Type B pancreatic cell (in vitro differentiated cells): ENCODE data around the gene AMPH. TPM values are rescaled to one million over a fixed set of nuclear protein-coding genes. Genes with fewer than 3 reads are reported as not detected.

Experiments
- DNase-seq: peaks from one replicate; pipeline ENCODE4 v3.0.0; 2021; ENCODE audit warnings: mixed read lengths; ENCODE audit not compliant: unreplicated experiment; ENCODE audit errors: extremely low spot score
- H3K27ac Mint-ChIP-seq: 2 replicates; pipeline ENCODE4 v1.8.0; 2021; ENCODE audit warnings: mild to moderate bottlenecking, mixed read lengths
- H3K27me3 Mint-ChIP-seq: 2 replicates; pipeline ENCODE4 v1.8.0; 2021; ENCODE audit warnings: mixed read lengths
- H3K36me3 Mint-ChIP-seq: 2 replicates; pipeline ENCODE4 v1.8.0; 2021; ENCODE audit warnings: mixed read lengths
- H3K4me1 Mint-ChIP-seq: one replicate; pipeline ENCODE4 v1.8.0; 2021; ENCODE audit warnings: mixed read lengths; ENCODE audit not compliant: unreplicated experiment
- H3K4me3 Mint-ChIP-seq: 2 replicates; pipeline ENCODE4 v1.8.0; 2021; ENCODE audit warnings: mild to moderate bottlenecking, mixed read lengths
- H3K9me3 Mint-ChIP-seq: 2 replicates; pipeline ENCODE4 v1.8.0; 2021; ENCODE audit warnings: mixed read lengths
- CTCF ChIP-seq: fragments of 200-600 bp; sonication (generic); conservative IDR thresholded peaks from 2 replicates; pipeline ENCODE4 v1.5.0; 2021; ENCODE audit warnings: antibody characterized with exemption, mild to moderate bottlenecking
- total RNA-seq: library from RNA; stranded (reverse); gene quantifications from 2 replicates; pipeline ENCODE4 v1.2.1, GENCODE V29; 2021; ENCODE audit warnings: low replicate concordance

Gene AMPH
- total RNA-seq, 1 donor from 2014 or later = 19.9 TPM

- DNase-seq = no peak
- no peak overlapping the region for H3K27ac Mint-ChIP-seq
- H3K4me3 Mint-ChIP-seq = no peak overlapping the region
- no peaks in the 10 kb centered on the region for H3K4me1 Mint-ChIP-seq
- H3K36me3 Mint-ChIP-seq = no peaks in the 10 kb centered on the region
- no peak for TF ChIP-seq CTCF
- H3K9me3 Mint-ChIP-seq = no peaks in the 10 kb centered on the region
- no peaks in the 10 kb centered on the region for H3K27me3 Mint-ChIP-seq
Observed at GRCh38 chr7:38461887-38462286, 169.3 kb downstream of the AMPH start.

GRCh38 chr7:38453826-38454225 lies 177.3 kb downstream of the AMPH start:
- Mint-ChIP-seq H3K36me3 (no peaks in the 10 kb centered on the region), H3K4me1 (peaks cover 8% of the 10 kb centered on the region), H3K9me3 (no peaks in the 10 kb centered on the region), H3K27me3 (no peaks in the 10 kb centered on the region), H3K27ac (no peak overlapping the region), H3K4me3 (no peak overlapping the region)
- no peak for TF ChIP-seq CTCF
- DNase-seq = no peak

- H3K27me3 Mint-ChIP-seq = no peaks in the 10 kb centered on the region
- no peak overlapping the region for H3K27ac Mint-ChIP-seq
- H3K4me1 Mint-ChIP-seq = peaks cover 8% of the 10 kb centered on the region
- no peaks in the 10 kb centered on the region for H3K9me3 Mint-ChIP-seq
- no peaks in the 10 kb centered on the region for H3K36me3 Mint-ChIP-seq
- no peak overlapping the region for H3K4me3 Mint-ChIP-seq
- TF ChIP-seq CTCF = no peak
- DNase-seq = no peak
Observed at GRCh38 chr7:38453168-38453567, 178.0 kb downstream of the AMPH start.

GRCh38 chr7:38452681-38453108 lies 178.5 kb downstream of the AMPH start:
- no peak for DNase-seq
- Mint-ChIP-seq H3K36me3 (no peaks in the 10 kb centered on the region), H3K4me3 (no peak overlapping the region)

GRCh38 chr7:38451840-38452239 lies 179.3 kb downstream of the AMPH start:
- H3K36me3 Mint-ChIP-seq = no peaks in the 10 kb centered on the region
- H3K4me1 Mint-ChIP-seq = peaks cover 8% of the 10 kb centered on the region
- no peaks in the 10 kb centered on the region for H3K27me3 Mint-ChIP-seq
- peak; percentile 55 for TF ChIP-seq CTCF
- H3K9me3 Mint-ChIP-seq = no peaks in the 10 kb centered on the region
- no peak for DNase-seq
- H3K27ac Mint-ChIP-seq = no peak overlapping the region
- no peak overlapping the region for H3K4me3 Mint-ChIP-seq

More at GRCh38 chr7:38452681-38453108, 178.5 kb downstream of the AMPH start:
- TF ChIP-seq CTCF = no peak
- Mint-ChIP-seq H3K27me3 (no peaks in the 10 kb centered on the region), H3K9me3 (no peaks in the 10 kb centered on the region), H3K27ac (no peak overlapping the region), H3K4me1 (peaks cover 8% of the 10 kb centered on the region)

- no peaks in the 10 kb centered on the region for H3K9me3 Mint-ChIP-seq
- no peak for TF ChIP-seq CTCF
- H3K36me3 Mint-ChIP-seq = no peaks in the 10 kb centered on the region
- no peaks in the 10 kb centered on the region for H3K27me3 Mint-ChIP-seq
- H3K4me3 Mint-ChIP-seq = no peak overlapping the region
- H3K4me1 Mint-ChIP-seq = peaks cover 8% of the 10 kb centered on the region
- no peak for DNase-seq
- no peak overlapping the region for H3K27ac Mint-ChIP-seq
Observed at GRCh38 chr7:38448584-38449234, 182.5 kb downstream of the AMPH start.
